Subcutaneous abdominal adipose tissue (tissue), 5 donors: Measurements from ENCODE around the gene TMEM8B.
"Not testable (repeated sequence)": the region's sequence is repeated elsewhere in the genome, so short reads cannot be mapped to it uniquely, and the experiment has no call there.

Source experiments
- H3K27ac ChIP-seq: one replicate; pipeline ENCODE4 v1.7.0; 2013; ENCODE audit warnings: low read depth, mild to moderate bottlenecking, inconsistent platforms, low read length, moderate library complexity
- H3K27me3 ChIP-seq, 5 donors: one replicate each; pipeline ENCODE4 v1.7.0; 2013; ENCODE audit warnings: low read length in 5 of 5, inconsistent platforms in 1 of 5; ENCODE audit not compliant: control insufficient read depth in 5 of 5, insufficient read depth in 4 of 5
- H3K36me3 ChIP-seq, 5 donors: one replicate each; pipeline ENCODE4 v1.7.0; 2013; ENCODE audit warnings: low read length in 5 of 5; ENCODE audit not compliant: control insufficient read depth in 5 of 5, insufficient read depth in 5 of 5
- H3K4me1 ChIP-seq, 5 donors: one replicate each; pipeline ENCODE4 v1.7.0; 2013; ENCODE audit warnings: low read length in 5 of 5, mild to moderate bottlenecking in 3 of 5, moderate library complexity in 1 of 5; ENCODE audit not compliant: control insufficient read depth in 5 of 5, insufficient read depth in 5 of 5
- H3K4me3 ChIP-seq, 5 donors: one replicate each; pipeline ENCODE4 v1.7.0; 2013; ENCODE audit warnings: low read length in 5 of 5, low read depth in 1 of 5
- H3K9ac ChIP-seq, 5 donors: one replicate each; pipeline ENCODE4 v1.7.0; 2013; ENCODE audit warnings: low read length in 5 of 5, mild to moderate bottlenecking in 4 of 5, moderate library complexity in 3 of 5
- H3K9me3 ChIP-seq, 5 donors: one replicate each; pipeline ENCODE4 v1.7.0; 2013; ENCODE audit warnings: low read length in 5 of 5; ENCODE audit not compliant: control insufficient read depth in 5 of 5
- donor health status: healthy.
- donor health status: healthy.
- donor health status: healthy.
- donor health status: healthy.
- donor health status: healthy.

TMEM8B gene

DNA sequence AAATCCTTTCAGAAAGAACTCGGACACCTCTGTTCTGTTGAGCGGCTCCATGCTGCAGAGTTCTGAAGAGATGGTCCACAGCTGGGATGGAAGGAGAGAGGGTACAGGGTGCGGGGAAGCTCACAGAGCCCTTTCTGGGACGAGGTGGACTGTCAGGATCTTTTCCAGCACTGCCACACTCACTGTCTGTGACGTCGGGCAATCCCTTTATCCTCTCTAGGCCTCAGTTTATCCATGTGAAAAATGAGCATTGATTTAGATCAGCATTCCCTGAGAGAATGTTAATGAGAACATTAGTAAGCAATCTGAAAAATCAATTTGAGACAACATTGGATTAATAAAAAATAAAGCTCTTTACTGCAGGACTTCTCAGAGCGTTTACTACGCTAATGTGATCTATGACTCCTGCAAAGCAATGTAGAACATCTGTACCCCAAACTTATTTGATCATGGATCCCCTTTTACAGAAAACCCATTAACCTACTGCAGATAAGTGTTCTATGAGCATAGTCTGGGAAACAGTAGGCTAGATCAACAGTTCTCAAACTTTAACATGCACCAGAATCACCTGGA, 41.4 kb downstream of the TMEM8B start, which contains the start of gene OR13J1:
OR13J1 (minus strand) TSS at position 51 of the 573 bp plus-strand sequence; CDS start at position 51, 0 bp downstream.
- Histone ChIP-seq H3K4me3 (no peak within 1 kb of the TSS), H3K27ac (no peak within 1 kb of the TSS), H3K4me1 (no peaks in the 10 kb centered on the region), H3K27me3 (peaks cover 0 to 31% (median 15%) of the 10 kb centered on the region in 5 donors), H3K36me3 (no peaks in the 10 kb centered on the region), H3K9me3 (no peaks in the 10 kb centered on the region), H3K9ac (no peak within 1 kb of the TSS)

GRCh38 chr9:35871545-35871944, 42.5 kb downstream of the TMEM8B start:
- H3K27me3 ChIP-seq = peaks cover 0 to 31% (median 15%) of the 10 kb centered on the region in 5 donors
- no peak overlapping the region for H3K4me3 ChIP-seq
- H3K9me3 ChIP-seq = no peaks in the 10 kb centered on the region
- no peaks in the 10 kb centered on the region for H3K4me1 ChIP-seq
- no peak overlapping the region for H3K9ac ChIP-seq
- H3K36me3 ChIP-seq = no peaks in the 10 kb centered on the region
- H3K27ac ChIP-seq = no peak overlapping the region

DNA sequence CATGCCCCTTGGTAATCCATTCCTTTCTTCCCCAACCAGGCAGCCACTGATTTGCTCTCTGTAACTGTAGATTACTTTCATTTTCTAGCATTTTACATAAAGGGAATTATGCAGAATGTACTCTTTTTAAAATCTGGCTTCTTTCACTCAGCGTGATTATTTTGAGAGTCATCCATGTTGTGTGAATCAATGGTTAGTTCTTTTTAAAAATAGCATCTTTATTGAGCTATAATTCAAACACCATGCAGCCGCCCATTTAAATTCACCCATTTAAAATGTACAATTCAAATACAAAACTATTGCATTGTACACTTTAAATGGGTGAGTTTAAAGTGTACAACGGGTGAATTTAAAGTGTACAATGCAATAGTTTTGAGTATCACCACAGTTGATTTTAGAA, 43.5 kb downstream of the TMEM8B start:
- Histone ChIP-seq H3K9ac (no peak overlapping the region), H3K9me3 (peaks cover 0 to 9% (median 5%) of the 10 kb centered on the region in 5 donors), H3K27me3 (peaks cover 0 to 27% (median 12%) of the 10 kb centered on the region in 5 donors), H3K27ac (no peak overlapping the region), H3K36me3 (no peaks in the 10 kb centered on the region), H3K4me1 (no peaks in the 10 kb centered on the region), H3K4me3 (no peak overlapping the region)

GRCh38 chr9:35882263-35882848, 53.3 kb downstream of the TMEM8B start:
- peaks cover 0 to 6% (median 2%) of the 10 kb centered on the region in 5 donors for H3K9me3 ChIP-seq
- H3K36me3 ChIP-seq = no peaks in the 10 kb centered on the region
- no peak overlapping the region for H3K4me3 ChIP-seq
- H3K27me3 ChIP-seq = no peaks in the 10 kb centered on the region
- H3K4me1 ChIP-seq = peaks cover 0 to 4% (median 3%) of the 10 kb centered on the region in 5 donors
- H3K27ac ChIP-seq = no peak overlapping the region
- peak overlapping the region in 1 of 5 donors; percentile 7 for H3K9ac ChIP-seq

DNA sequence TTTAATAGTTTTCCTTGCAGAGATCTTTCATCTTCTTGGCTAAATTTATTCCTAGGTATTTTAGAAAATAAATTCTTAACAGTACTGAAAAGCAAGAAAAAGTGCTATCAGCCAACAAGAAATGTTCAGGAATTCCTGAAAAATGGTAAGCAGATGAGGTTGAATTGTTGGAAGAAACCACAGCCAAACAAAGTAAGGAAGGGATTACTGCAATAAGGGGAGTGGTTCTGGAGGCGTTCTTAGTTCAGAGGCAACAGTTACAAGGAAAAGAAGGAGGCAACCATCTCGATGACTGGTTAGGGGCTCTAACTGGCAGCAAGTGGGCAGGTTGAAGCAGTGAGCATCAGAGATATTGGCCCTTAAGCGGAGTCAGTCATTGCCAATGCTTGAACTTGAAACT, 54.0 kb downstream of the TMEM8B start:
- no peak overlapping the region for H3K27ac ChIP-seq
- no peak overlapping the region for H3K9ac ChIP-seq
- peaks cover 0 to 4% (median 3%) of the 10 kb centered on the region in 5 donors for H3K4me1 ChIP-seq
- no peaks in the 10 kb centered on the region for H3K36me3 ChIP-seq
- no peaks in the 10 kb centered on the region for H3K27me3 ChIP-seq
- H3K9me3 ChIP-seq = no peaks in the 10 kb centered on the region
- no peak overlapping the region for H3K4me3 ChIP-seq

DNA sequence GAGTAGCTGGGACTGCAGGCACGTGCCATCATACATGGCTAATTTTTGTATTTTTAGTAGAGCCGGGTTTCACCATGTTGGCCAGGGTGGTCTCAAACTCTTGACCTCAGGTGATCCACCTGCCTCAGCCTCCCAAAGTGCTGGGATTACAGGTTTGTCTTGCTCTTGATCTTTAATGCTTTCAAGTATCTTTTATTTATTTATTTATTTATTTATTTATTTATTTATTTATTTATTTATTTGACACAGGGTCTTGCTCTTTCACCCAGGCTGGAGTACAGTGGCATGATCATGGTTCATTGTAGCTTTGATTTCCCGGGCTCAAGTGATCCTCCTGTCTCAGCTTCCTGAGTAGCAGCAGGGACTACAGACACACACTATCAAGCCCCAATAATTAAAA, 55.9 kb downstream of the TMEM8B start:
- not testable (repeated sequence) for H3K9me3 ChIP-seq, H3K36me3 ChIP-seq, H3K27ac ChIP-seq, H3K27me3 ChIP-seq, H3K9ac ChIP-seq, H3K4me1 ChIP-seq, H3K4me3 ChIP-seq

DNA sequence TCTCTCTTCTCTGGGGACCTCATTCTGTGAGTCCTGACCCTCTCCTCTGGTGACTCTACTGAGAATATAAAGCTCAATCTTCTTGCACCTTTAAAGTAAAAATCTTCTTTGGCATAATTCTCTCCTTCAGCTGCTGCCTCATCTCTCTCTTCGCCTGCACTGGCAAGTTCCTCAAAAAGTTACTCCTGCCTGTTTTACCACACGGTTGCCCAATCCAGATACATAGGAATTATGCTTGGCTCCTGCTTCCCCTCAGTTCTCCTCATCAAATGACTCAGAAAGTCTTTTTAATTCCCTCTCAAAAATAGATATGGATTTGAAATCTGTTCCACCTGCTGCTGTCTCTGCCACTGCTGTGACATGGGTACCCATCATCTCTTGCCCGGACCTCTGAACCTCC, 62.6 kb downstream of the TMEM8B start:
- no peak overlapping the region for H3K4me3 ChIP-seq
- H3K4me1 ChIP-seq = no peaks in the 10 kb centered on the region
- no peaks in the 10 kb centered on the region for H3K36me3 ChIP-seq
- H3K27ac ChIP-seq = no peak overlapping the region
- H3K9me3 ChIP-seq = no peaks in the 10 kb centered on the region
- no peak overlapping the region for H3K9ac ChIP-seq
- peaks cover 0 to 3% (median 0%) of the 10 kb centered on the region in 5 donors for H3K27me3 ChIP-seq

GRCh38 chr9:35892051-35892450, 63.0 kb downstream of the TMEM8B start:
- Histone ChIP-seq H3K9me3 (no peaks in the 10 kb centered on the region), H3K9ac (no peak overlapping the region), H3K4me3 (no peak overlapping the region), H3K27ac (no peak overlapping the region), H3K36me3 (no peaks in the 10 kb centered on the region), H3K4me1 (no peaks in the 10 kb centered on the region), H3K27me3 (peaks cover 0 to 3% (median 0%) of the 10 kb centered on the region in 5 donors)

DNA sequence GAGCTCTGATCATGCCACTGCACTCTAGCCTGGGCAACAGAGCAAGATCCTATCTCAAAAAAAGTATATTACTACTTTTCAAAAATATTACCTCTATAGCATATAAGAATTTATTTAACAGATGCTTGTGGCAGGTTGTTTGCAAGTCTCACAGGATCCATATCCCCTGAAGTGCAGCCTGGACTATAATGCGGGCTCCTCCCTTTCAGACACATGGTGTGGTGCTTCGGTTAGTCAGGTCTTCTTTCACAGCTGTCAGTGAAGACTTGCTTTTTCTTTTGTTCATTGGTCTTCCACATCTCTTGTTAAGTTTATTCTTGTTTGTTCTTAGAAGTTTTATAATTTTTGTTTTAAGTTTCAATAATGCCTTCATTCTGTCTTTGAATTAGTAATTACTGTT, 67.5 kb downstream of the TMEM8B start:
- Histone ChIP-seq H3K4me3 (no peak overlapping the region), H3K36me3 (no peaks in the 10 kb centered on the region), H3K4me1 (no peaks in the 10 kb centered on the region), H3K9me3 (no peaks in the 10 kb centered on the region), H3K27me3 (peaks cover 0 to 3% (median 0%) of the 10 kb centered on the region in 5 donors), H3K9ac (no peak overlapping the region), H3K27ac (no peak overlapping the region)

DNA sequence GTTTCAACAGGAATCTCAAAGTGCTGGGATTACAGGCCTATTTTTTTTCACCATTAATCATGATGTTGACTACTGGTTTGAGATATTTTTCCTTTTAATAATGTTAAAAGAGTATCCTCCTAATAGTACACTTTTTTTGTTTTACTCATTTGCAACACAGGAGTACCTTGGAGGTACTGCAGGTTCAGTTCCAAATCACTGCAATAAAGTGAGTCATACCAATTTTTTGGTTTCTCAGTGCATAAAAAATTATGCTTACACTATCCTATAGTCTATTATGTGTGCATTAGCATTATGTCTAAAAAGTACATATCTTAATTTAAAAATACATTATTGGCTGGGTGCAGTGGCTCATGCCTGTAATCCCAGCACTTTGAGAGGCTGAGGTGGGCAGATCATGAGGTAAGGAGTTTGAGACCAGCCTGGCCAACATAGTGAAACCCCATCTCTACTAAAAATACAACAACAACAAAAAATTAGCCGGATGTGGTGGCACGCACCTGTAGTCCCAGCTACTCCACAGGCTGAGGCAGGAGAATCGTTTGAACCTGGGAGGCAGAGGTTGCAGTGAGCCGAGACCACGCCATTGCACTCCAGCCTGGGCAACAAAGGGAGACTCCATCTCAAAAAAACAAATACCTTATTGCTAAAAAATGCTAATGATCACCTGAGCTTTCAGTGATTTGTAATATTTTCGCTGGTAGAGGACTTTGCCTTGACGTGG, 68.5 kb downstream of the TMEM8B start:
- H3K27ac ChIP-seq, H3K27me3 ChIP-seq, H3K9ac ChIP-seq, H3K9me3 ChIP-seq, H3K36me3 ChIP-seq, H3K4me3 ChIP-seq, H3K4me1 ChIP-seq: not testable (repeated sequence)
